ENCODE results near the gene LRRC55. TPM values are rescaled to one million over a fixed set of nuclear protein-coding genes. Genes with fewer than 3 reads are reported as not detected.

Gene LRRC55
- total and polyA plus RNA-seq, 2 experiments from 2014 or later, result 0.21 TPM; not detected in 1

DNA sequence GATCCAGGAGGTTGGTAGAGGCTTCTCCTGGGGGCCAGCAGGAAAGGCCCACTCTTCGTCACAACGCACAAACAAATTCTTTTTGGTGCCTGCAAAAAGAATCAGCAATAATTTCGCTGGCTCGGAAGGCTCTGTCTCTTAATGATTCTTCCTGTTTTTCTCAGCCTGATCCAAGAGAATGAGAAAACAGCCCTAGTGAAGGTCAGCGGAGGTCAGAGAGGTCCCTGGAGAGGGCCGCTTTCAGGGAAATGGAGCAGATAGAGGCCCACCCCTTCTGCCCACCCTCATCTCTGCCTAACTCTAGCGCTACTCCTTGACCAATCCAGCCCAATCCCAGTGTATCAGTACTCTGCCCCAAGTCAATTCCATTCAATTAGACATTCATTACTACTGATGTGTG is 19.2 kb downstream of the LRRC55 start:
- H3K27ac ChIP-seq, result no peak overlapping the region
- no peaks in the 10 kb centered on the region for H3K36me3 ChIP-seq
- no peaks in the 10 kb centered on the region for H3K27me3 ChIP-seq
- no peak overlapping the region for H3K4me3 ChIP-seq
- TF ChIP-seq, protein P1, sequence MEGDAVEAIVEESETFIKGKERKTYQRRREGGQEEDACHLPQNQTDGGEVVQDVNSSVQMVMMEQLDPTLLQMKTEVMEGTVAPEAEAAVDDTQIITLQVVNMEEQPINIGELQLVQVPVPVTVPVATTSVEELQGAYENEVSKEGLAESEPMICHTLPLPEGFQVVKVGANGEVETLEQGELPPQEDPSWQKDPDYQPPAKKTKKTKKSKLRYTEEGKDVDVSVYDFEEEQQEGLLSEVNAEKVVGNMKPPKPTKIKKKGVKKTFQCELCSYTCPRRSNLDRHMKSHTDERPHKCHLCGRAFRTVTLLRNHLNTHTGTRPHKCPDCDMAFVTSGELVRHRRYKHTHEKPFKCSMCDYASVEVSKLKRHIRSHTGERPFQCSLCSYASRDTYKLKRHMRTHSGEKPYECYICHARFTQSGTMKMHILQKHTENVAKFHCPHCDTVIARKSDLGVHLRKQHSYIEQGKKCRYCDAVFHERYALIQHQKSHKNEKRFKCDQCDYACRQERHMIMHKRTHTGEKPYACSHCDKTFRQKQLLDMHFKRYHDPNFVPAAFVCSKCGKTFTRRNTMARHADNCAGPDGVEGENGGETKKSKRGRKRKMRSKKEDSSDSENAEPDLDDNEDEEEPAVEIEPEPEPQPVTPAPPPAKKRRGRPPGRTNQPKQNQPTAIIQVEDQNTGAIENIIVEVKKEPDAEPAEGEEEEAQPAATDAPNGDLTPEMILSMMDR (IDR thresholded peaks at IDR 0.05; ENCODE audit: low read depth, low read length), result no peak
- no peak for DNase-seq (ENCODE audit: low read depth in 1 of 2, low spot score in 1 of 2)
- H3K9me3 ChIP-seq (ENCODE audit: low read depth), result no peaks in the 10 kb centered on the region
- no peaks in the 10 kb centered on the region for H3K4me1 ChIP-seq (ENCODE audit: low read depth)

DNA sequence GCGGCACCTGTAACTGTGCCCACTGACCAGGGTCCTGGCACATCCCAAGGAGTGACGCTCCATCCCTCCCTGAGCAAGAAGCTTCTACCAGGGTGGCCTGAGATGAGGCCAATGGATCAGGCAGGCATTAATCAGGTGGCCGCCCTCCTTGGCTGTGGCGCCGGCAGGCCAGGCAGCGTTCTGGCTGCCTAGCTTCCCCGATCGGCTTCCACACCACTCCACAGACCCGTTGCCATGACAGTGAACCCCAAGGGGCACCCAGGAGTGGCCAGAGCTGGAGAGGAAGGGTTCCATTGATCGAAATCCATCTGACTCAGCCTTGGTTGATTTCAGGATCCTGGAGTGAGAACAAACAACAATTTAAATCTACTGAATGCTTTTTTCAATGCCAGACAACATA is 20.5 kb downstream of the LRRC55 start:
- H3K4me1 ChIP-seq (ENCODE audit: low read depth), result no peaks in the 10 kb centered on the region
- no peak overlapping the region for H3K4me3 ChIP-seq
- no peaks in the 10 kb centered on the region for H3K36me3 ChIP-seq
- H3K27me3 ChIP-seq, result no peaks in the 10 kb centered on the region
- DNase-seq (ENCODE audit: low read depth in 1 of 2, low spot score in 1 of 2), result no peak
- H3K27ac ChIP-seq, result no peak overlapping the region
- H3K9me3 ChIP-seq (ENCODE audit: low read depth), result no peaks in the 10 kb centered on the region
- TF ChIP-seq, protein P1 (IDR thresholded peaks at IDR 0.05; ENCODE audit: low read depth, low read length), result no peak

DNA sequence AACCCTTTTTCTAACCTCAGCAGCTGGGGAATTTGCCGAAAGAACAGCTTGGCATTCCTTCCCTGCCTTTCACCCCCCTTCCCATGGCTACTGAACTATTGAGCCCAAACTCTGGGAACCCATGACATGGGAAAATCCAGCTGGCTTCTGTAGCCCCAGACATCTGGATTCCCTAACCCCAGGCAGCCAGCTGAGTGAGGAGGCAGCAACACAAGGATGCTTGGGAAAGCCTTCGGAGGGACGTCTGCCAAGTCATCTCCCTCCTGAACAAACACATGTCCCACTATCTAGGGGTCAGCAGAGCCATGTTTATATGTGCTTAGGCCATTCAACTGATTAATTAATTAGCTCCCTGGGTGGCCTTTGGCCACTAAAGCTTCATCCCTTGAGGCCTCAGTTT is 21.6 kb downstream of the LRRC55 start:
- Histone ChIP-seq H3K4me3 (no peak overlapping the region), H3K4me1 (ENCODE audit: low read depth) (no peaks in the 10 kb centered on the region), H3K36me3 (no peaks in the 10 kb centered on the region), H3K27ac (no peak overlapping the region), H3K9me3 (ENCODE audit: low read depth) (no peaks in the 10 kb centered on the region), H3K27me3 (no peaks in the 10 kb centered on the region)
- peak in 1 of 2 donors; percentile 79 for DNase-seq (ENCODE audit: low read depth in 1 of 2, low spot score in 1 of 2)
- TF ChIP-seq, protein P1 (IDR thresholded peaks at IDR 0.05; ENCODE audit: low read depth, low read length), result no peak

- H3K4me1 ChIP-seq (ENCODE audit: low read depth), result no peaks in the 10 kb centered on the region
- no peak overlapping the region for H3K27ac ChIP-seq
- H3K4me3 ChIP-seq, result no peak overlapping the region
- no peaks in the 10 kb centered on the region for H3K36me3 ChIP-seq
- TF ChIP-seq, protein P1 (IDR thresholded peaks at IDR 0.05; ENCODE audit: low read depth, low read length), result no peak
- DNase-seq (ENCODE audit: low read depth in 1 of 2, low spot score in 1 of 2), result no peak
- no peaks in the 10 kb centered on the region for H3K9me3 ChIP-seq (ENCODE audit: low read depth)
- no peaks in the 10 kb centered on the region for H3K27me3 ChIP-seq
These were observed 22.2 kb downstream of the LRRC55 start for GRCh38 chr11:57203882-57204480.

DNA sequence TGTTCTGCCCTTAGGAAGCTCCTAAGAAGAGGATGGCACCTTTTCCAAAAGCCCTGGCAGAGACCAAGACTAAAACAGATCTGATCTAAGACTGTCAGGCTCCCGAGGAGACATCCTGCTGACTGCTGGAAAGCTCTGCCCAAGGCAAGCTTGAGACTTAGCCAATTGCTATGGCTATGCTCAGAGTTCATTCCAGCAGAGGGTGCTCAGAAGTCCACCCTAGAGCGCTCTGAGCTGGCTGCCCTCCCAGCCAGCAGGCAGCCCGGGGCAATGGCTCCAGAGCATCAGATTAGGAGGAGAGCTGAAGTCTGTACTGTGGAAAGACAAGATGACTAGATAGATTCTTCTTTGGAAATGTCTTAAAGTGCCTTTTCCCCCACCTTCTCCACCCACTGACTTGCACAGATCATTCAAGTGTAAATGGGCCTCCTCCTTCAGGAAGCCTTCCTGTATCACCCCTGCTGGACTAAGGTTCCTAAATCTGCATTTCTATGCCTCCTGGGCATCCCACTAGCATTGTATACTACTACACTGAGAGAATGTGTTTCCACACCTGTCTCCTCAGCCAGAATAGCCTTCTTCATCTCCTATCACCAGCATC is 23.4 kb downstream of the LRRC55 start:
- Histone ChIP-seq H3K9me3 (ENCODE audit: low read depth) (no peaks in the 10 kb centered on the region), H3K4me3 (no peak overlapping the region), H3K36me3 (no peaks in the 10 kb centered on the region), H3K4me1 (ENCODE audit: low read depth) (peaks cover 5% of the 10 kb centered on the region), H3K27ac (no peak overlapping the region), H3K27me3 (no peaks in the 10 kb centered on the region)
- TF ChIP-seq, protein P1 (IDR thresholded peaks at IDR 0.05; ENCODE audit: low read depth, low read length), result peak; percentile 24
- DNase-seq (ENCODE audit: low read depth in 1 of 2, low spot score in 1 of 2), result peak in 1 of 2 donors; percentile 59
